MCF 10A (cell line): ENCODE results near the gene SLC25A13. TPM values are rescaled to one million over a fixed set of nuclear protein-coding genes. Genes with fewer than 3 reads are reported as not detected.
"Not testable (repeated sequence)": the region's sequence is repeated elsewhere in the genome, so short reads cannot be mapped to it uniquely, and the experiment has no call there.

Source experiments
- BruUV-seq: library from RNA; stranded (reverse); fragments of 400-500 nt; replicated peaks from 2 replicates; lab custom pipeline; 2021; lab: Mats Ljungman, UMichigan
- CTCF ChIA-PET: fragments of 300-600 bp; sonication (Branson Sonifier 250); formaldehyde crosslinking; extraction: SDS; loops from one replicate; lab custom pipeline; 2021; ENCODE audit warnings: antibody characterized with exemption, inconsistent platforms; lab: Yijun Ruan, JAX
- POLR2A ChIA-PET: fragments of 300-600, 350-650 bp; sonication (Branson Sonifier 250); formaldehyde crosslinking; extraction: SDS; loops from one replicate; lab custom pipeline; 2020; ENCODE audit warnings: antibody characterized with exemption, inconsistent platforms; lab: Yijun Ruan, JAX
- DNase-seq: peaks from one replicate; pipeline ENCODE4 v3.0.0-alpha.2; 2018; ENCODE audit not compliant: unreplicated experiment
- H3K27ac Mint-ChIP-seq: one replicate; pipeline ENCODE4 v1.8.0; 2022; ENCODE audit warnings: mild to moderate bottlenecking, low read depth, mixed read lengths; ENCODE audit not compliant: unreplicated experiment
- H3K27me3 Mint-ChIP-seq: one replicate; pipeline ENCODE4 v1.8.0; 2022; ENCODE audit warnings: mixed read lengths; ENCODE audit not compliant: insufficient read depth, unreplicated experiment
- H3K36me3 Mint-ChIP-seq: one replicate; pipeline ENCODE4 v1.8.0; 2022; ENCODE audit warnings: mild to moderate bottlenecking, moderate library complexity, mixed read lengths; ENCODE audit not compliant: insufficient read depth, unreplicated experiment
- H3K4me1 Mint-ChIP-seq: one replicate; pipeline ENCODE4 v1.8.0; 2022; ENCODE audit warnings: mixed read lengths; ENCODE audit not compliant: insufficient read depth, unreplicated experiment
- H3K4me3 Mint-ChIP-seq: one replicate; pipeline ENCODE4 v1.8.0; 2022; ENCODE audit warnings: mild to moderate bottlenecking, moderate library complexity, mixed read lengths; ENCODE audit not compliant: unreplicated experiment
- H3K9me3 Mint-ChIP-seq: one replicate; pipeline ENCODE4 v1.8.0; 2022; ENCODE audit warnings: mixed read lengths; ENCODE audit not compliant: unreplicated experiment
- CTCF ChIP-seq: fragments of 200-600 bp; IDR thresholded peaks from one replicate; pipeline ENCODE4 v1.8.0; 2022; ENCODE audit warnings: antibody characterized with exemption, mild to moderate bottlenecking; ENCODE audit not compliant: unreplicated experiment
- intact Hi-C: fragments of 100-400 bp; cut with micrococcal nuclease; formaldehyde crosslinking; loops from 2 replicates; pipeline ENCODE4 v1.14.1; 2022
- total RNA-seq: library from RNA; stranded (reverse); gene quantifications from 2 replicates; pipeline ENCODE4 v1.2.3, GENCODE V29; 2022

The SLC25A13 gene
- total RNA-seq, 1 experiment from 2014 or later: 28.6 TPM

DNA sequence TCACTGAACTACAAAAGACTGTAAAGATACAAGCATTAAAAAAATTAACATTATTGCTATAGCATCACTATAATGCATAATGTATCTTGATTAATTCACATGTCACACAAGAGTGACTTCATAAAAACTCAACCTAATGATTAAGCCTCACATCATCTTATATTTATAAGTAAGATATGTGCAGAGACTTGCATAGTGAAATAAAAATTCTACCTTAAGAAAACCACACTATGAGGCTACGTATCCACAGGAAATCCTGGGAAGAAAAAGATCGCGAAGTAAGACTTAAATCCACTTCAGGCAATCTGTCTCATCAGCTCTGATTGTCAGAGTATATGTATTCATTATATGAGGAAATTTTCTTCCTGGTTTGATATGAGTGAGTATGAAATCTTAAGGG, 160.0 kb downstream of the SLC25A13 start:
- CTCF ChIA-PET: no interaction called here
- no TSS peak for BruUV-seq
- no peak for DNase-seq

GRCh38 chr7:96157856-96158255, 164.0 kb downstream of the SLC25A13 start:
- BruUV-seq: no TSS peak
- TF ChIP-seq CTCF: no peak
- POLR2A ChIA-PET: no interaction called here
- H3K36me3 Mint-ChIP-seq: peaks cover 25% of the 10 kb centered on the region
- no peaks in the 10 kb centered on the region for H3K27me3 Mint-ChIP-seq
- no peaks in the 10 kb centered on the region for H3K9me3 Mint-ChIP-seq
- no peak overlapping the region for H3K27ac Mint-ChIP-seq
- intact Hi-C loops: no loop called here
- CTCF ChIA-PET: interaction anchor here (0.5 to 0.9 kb wide), 2 partner anchors 21 to 1662 kb away, joined by 3 read pairs; no protein-coding TSS in a partner anchor
- H3K4me3 Mint-ChIP-seq: no peak overlapping the region
- DNase-seq: no peak
- H3K4me1 Mint-ChIP-seq: no peaks in the 10 kb centered on the region

More for the DNA sequence above, 160.0 kb downstream of the SLC25A13 start:
- no peak overlapping the region for H3K27ac Mint-ChIP-seq
- no peaks in the 10 kb centered on the region for H3K9me3 Mint-ChIP-seq
- TF ChIP-seq CTCF: no peak
- no peak overlapping the region for H3K4me3 Mint-ChIP-seq
- peaks cover 28% of the 10 kb centered on the region for H3K36me3 Mint-ChIP-seq
- POLR2A ChIA-PET: interaction anchor here (0.6 kb wide), 1 partner anchor 40 kb away, joined by 3 read pairs; no protein-coding TSS in a partner anchor
- no peaks in the 10 kb centered on the region for H3K27me3 Mint-ChIP-seq
- intact Hi-C loops: no loop called here
- no peaks in the 10 kb centered on the region for H3K4me1 Mint-ChIP-seq

DNA sequence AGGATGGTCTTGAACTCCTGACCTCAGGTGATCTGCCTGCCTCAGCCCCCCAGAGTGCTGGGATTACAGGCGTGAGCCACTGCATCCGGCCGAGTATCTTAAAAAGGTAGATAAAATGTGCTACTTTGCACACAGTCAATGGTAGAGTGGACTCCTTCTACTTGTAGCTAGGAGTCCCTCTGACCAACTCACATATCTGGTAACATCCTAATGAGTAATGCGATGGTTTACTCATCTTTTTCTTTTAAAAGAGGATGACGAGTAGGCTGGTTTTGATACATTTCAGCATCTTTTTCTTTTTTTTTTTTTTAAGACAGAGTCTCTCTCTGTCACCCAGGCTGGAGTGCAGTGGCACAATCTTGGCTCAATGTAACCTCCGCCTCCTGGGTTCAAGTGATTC, 167.4 kb downstream of the SLC25A13 start:
- intact Hi-C loops, H3K4me1 Mint-ChIP-seq, POLR2A ChIA-PET, H3K9me3 Mint-ChIP-seq, H3K4me3 Mint-ChIP-seq, BruUV-seq, DNase-seq, H3K27me3 Mint-ChIP-seq, H3K27ac Mint-ChIP-seq: not testable (repeated sequence)
- CTCF ChIA-PET: interaction anchor here (0.7 kb wide), 1 partner anchor 766 kb away, joined by 4 read pairs; no protein-coding TSS in a partner anchor
- peaks cover 35% of the 10 kb centered on the region for H3K36me3 Mint-ChIP-seq

DNA sequence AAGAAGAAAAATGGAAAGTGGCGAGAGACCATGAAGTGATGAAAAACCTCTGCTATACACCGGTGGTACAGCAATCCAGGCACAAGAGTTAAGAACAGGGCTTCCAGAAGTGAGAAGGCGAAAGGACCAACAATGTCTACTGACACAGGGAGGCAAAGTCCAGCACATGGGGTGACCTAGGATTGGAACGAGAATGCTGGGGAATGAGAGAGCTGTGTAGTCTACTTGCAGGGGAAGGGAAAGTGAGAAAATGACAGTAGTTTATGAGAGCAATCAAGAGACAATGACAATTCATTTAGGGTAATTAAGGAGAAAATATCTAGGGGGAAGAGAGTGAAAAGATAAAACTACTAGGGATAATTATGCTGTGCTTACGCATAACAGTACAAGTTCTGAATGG, 169.2 kb downstream of the SLC25A13 start:
- BruUV-seq: no TSS peak
- CTCF ChIA-PET: no interaction called here
- TF ChIP-seq CTCF: no peak

More for the DNA sequence above, 169.2 kb downstream of the SLC25A13 start:
- no peak overlapping the region for H3K27ac Mint-ChIP-seq
- H3K36me3 Mint-ChIP-seq: peaks cover 35% of the 10 kb centered on the region
- H3K4me3 Mint-ChIP-seq: no peak overlapping the region
- DNase-seq: no peak
- POLR2A ChIA-PET: interaction anchor here (1.0 kb wide), 1 partner anchor 11 kb away, joined by 4 read pairs; no protein-coding TSS in a partner anchor
- no peaks in the 10 kb centered on the region for H3K9me3 Mint-ChIP-seq
- no peaks in the 10 kb centered on the region for H3K27me3 Mint-ChIP-seq
- no peaks in the 10 kb centered on the region for H3K4me1 Mint-ChIP-seq
- intact Hi-C loops: no loop called here
